H1 (cell line): ENCODE data around the gene CD7.

Source experiments
- EP300 ChIP-seq, 2 experiments: IDR thresholded peaks; 1 replicate in 1 of 2; 2 replicates in 1 of 2; pipeline ENCODE4 v1.6.1; 2011 to 2012; ENCODE audit warnings: low read depth in 2 of 2, low read length in 2 of 2, mild to moderate bottlenecking in 2 of 2, borderline replicate concordance in 1 of 2, inconsistent platforms in 1 of 2, moderate library complexity in 1 of 2
- FOSL1 ChIP-seq: IDR thresholded peaks from 2 replicates; pipeline ENCODE4 v1.6.1; 2011; ENCODE audit warnings: mild to moderate bottlenecking, low read depth, low read length, moderate library complexity; ENCODE audit not compliant: insufficient read depth
- POLR2A ChIP-seq, 2 experiments: IDR thresholded peaks; 1 replicate in 1 of 2; 2 replicates in 1 of 2; pipeline ENCODE4 v1.6.1; 2011; ENCODE audit warnings: low read depth in 2 of 2, low read length in 2 of 2, mild to moderate bottlenecking in 2 of 2; ENCODE audit errors: control extremely low read depth in 1 of 2
- RFX5 ChIP-seq: IDR thresholded peaks from 2 replicates; pipeline ENCODE4 v1.6.1; 2011; ENCODE audit warnings: low read depth, low read length, improper control_type of control experiment, borderline replicate concordance
- TF ChIP-seq, protein P1 (sequence below), 3 experiments: IDR thresholded peaks; 1 replicate in 2 of 3; 2 replicates in 1 of 3; pipeline versions ENCODE4 v1.5.1 to v1.6.1; 2011; ENCODE audit warnings: low read length in 3 of 3, mild to moderate bottlenecking in 3 of 3, inconsistent platforms in 2 of 3, low read depth in 1 of 3, moderate library complexity in 1 of 3; ENCODE audit not compliant: insufficient read depth in 1 of 3; ENCODE audit errors: control extremely low read depth in 1 of 3

GRCh38 chr17:82328994-82329507 is 11.6 kb upstream of the CD7 start:
- no peak for TF ChIP-seq POLR2A (IDR thresholded peaks at IDR 0.05; ENCODE audit: control extremely low read depth in 1 of 2, low read depth in 2 of 2, low read length in 2 of 2)
- TF ChIP-seq, protein P1, sequence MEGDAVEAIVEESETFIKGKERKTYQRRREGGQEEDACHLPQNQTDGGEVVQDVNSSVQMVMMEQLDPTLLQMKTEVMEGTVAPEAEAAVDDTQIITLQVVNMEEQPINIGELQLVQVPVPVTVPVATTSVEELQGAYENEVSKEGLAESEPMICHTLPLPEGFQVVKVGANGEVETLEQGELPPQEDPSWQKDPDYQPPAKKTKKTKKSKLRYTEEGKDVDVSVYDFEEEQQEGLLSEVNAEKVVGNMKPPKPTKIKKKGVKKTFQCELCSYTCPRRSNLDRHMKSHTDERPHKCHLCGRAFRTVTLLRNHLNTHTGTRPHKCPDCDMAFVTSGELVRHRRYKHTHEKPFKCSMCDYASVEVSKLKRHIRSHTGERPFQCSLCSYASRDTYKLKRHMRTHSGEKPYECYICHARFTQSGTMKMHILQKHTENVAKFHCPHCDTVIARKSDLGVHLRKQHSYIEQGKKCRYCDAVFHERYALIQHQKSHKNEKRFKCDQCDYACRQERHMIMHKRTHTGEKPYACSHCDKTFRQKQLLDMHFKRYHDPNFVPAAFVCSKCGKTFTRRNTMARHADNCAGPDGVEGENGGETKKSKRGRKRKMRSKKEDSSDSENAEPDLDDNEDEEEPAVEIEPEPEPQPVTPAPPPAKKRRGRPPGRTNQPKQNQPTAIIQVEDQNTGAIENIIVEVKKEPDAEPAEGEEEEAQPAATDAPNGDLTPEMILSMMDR (IDR thresholded peaks at IDR 0.05; ENCODE audit: control extremely low read depth in 1 of 3, insufficient read depth in 1 of 3, low read depth in 1 of 3, low read length in 3 of 3): no peak
- no peak for TF ChIP-seq EP300 (IDR thresholded peaks at IDR 0.05; ENCODE audit: borderline replicate concordance in 1 of 2, low read depth in 2 of 2, low read length in 2 of 2)
- no peak for TF ChIP-seq RFX5
- TF ChIP-seq FOSL1: no peak
